GM18526 (cell line): ENCODE data around the gene PPP1R36.
A peak's percentile ranks its signal among the peaks of the same experiment; 100 is the strongest.

Source experiments
- POLR2A ChIP-seq: IDR thresholded peaks from 3 replicates; pipeline ENCODE4 v1.6.1; 2011; ENCODE audit not compliant: insufficient read length; ENCODE audit errors: extremely low read depth

The PPP1R36 gene

GRCh38 chr14:64549791-64550620, at the start of gene PPP1R36:
Gene PPP1R36 (plus strand): TSS chr14:64549961. CDS start chr14:64549998, 37 bp downstream.
- no peak for TF ChIP-seq POLR2A

GRCh38 chr14:64500088-64500487, 49.7 kb upstream of the PPP1R36 start:
- TF ChIP-seq POLR2A, result no peak

- TF ChIP-seq POLR2A, result no peak
These were observed 48.2 kb upstream of the PPP1R36 start for GRCh38 chr14:64501411-64502171.

GRCh38 chr14:64502456-64502855, 47.3 kb upstream of the PPP1R36 start:
- TF ChIP-seq POLR2A, result no peak

- no peak for TF ChIP-seq POLR2A
These were observed 46.8 kb upstream of the PPP1R36 start for GRCh38 chr14:64502887-64503433.

- TF ChIP-seq POLR2A, result peak; percentile 61
These were observed 46.1 kb upstream of the PPP1R36 start, which contains the start of gene ZBTB25 for GRCh38 chr14:64503434-64504309. Gene ZBTB25 (minus strand): TSS chr14:64503838. CDS start chr14:64490533, 13,305 bp downstream.

GRCh38 chr14:64504310-64504896, 45.4 kb upstream of the PPP1R36 start, which contains the start of gene ZBTB1:
Gene ZBTB1 (plus strand): TSS chr14:64504770. CDS start chr14:64521505, 16,735 bp downstream.
- TF ChIP-seq POLR2A, result peak; percentile 55

- peak; percentile 45 for TF ChIP-seq POLR2A
These were observed 44.6 kb upstream of the PPP1R36 start for GRCh38 chr14:64504897-64505794.

GRCh38 chr14:64506721-64507120, 43.0 kb upstream of the PPP1R36 start:
- no peak for TF ChIP-seq POLR2A

- TF ChIP-seq POLR2A, result no peak
These were observed 42.2 kb upstream of the PPP1R36 start for GRCh38 chr14:64507376-64508156.

- no peak for TF ChIP-seq POLR2A
These were observed 41.5 kb upstream of the PPP1R36 start for GRCh38 chr14:64508215-64508776.

- no peak for TF ChIP-seq POLR2A
These were observed 40.7 kb upstream of the PPP1R36 start for GRCh38 chr14:64509036-64509435.
